Measurements from ENCODE around the gene IARS1. TPM values are rescaled to one million over a fixed set of nuclear protein-coding genes. Genes with fewer than 3 reads are reported as not detected.
A peak's percentile ranks its signal among the peaks of the same experiment; 100 is the strongest.

Gene IARS1
- total RNA-seq, 1 donor from 2014 or later = 260 TPM

DNA sequence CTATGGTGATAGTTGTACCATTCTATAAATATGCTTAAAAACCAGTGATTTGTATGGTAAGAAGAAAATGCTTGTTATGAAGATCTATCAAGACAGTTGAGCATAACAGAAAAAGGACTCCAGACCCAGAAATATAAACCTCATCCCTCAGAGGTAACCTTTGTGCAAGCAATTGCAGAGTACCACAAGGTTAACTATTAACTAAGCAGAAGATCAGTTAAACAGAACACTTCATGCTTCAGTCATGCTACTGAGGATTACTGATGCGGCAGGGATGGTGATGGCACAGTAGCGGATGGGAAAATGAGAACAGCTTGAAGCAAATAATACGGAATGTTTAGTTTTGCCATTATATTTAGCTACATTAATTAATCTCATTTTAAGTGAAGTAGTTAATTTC, 45.5 kb downstream of the IARS1 start:
- no peaks in the 10 kb centered on the region for H4K20me1 ChIP-seq (ENCODE audit: low read depth)
- H3K4me3 ChIP-seq = no peak overlapping the region
- H3K27me3 ChIP-seq = no peaks in the 10 kb centered on the region
- H3K36me3 ChIP-seq = peaks cover 13% of the 10 kb centered on the region
- peaks cover 4% of the 10 kb centered on the region for H3F3A ChIP-seq (ENCODE audit: low read depth)
- H3K4me1 ChIP-seq = no peaks in the 10 kb centered on the region
- H3K9me3 Mint-ChIP-seq = no peaks in the 10 kb centered on the region
- H3K27me3 Mint-ChIP-seq (ENCODE audit: insufficient read depth, low read depth) = no peaks in the 10 kb centered on the region
- TF ChIP-seq EZH2 (IDR thresholded peaks at IDR 0.05) (no peak), EZH2phosphoT487 (IDR thresholded peaks at IDR 0.05) (no peak)
- TF ChIP-seq, protein P1, sequence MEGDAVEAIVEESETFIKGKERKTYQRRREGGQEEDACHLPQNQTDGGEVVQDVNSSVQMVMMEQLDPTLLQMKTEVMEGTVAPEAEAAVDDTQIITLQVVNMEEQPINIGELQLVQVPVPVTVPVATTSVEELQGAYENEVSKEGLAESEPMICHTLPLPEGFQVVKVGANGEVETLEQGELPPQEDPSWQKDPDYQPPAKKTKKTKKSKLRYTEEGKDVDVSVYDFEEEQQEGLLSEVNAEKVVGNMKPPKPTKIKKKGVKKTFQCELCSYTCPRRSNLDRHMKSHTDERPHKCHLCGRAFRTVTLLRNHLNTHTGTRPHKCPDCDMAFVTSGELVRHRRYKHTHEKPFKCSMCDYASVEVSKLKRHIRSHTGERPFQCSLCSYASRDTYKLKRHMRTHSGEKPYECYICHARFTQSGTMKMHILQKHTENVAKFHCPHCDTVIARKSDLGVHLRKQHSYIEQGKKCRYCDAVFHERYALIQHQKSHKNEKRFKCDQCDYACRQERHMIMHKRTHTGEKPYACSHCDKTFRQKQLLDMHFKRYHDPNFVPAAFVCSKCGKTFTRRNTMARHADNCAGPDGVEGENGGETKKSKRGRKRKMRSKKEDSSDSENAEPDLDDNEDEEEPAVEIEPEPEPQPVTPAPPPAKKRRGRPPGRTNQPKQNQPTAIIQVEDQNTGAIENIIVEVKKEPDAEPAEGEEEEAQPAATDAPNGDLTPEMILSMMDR (IDR thresholded peaks at IDR 0.05) = no peak
- no peaks in the 10 kb centered on the region for H3K4me1 Mint-ChIP-seq
- no peak overlapping the region for H3K4me3 Mint-ChIP-seq
- H3K9me3 ChIP-seq (ENCODE audit: low read depth) = no peaks in the 10 kb centered on the region
- H2AFZ ChIP-seq (replicated peaks) = no peak overlapping the region
- H3K4me2 ChIP-seq = no peak overlapping the region
- no peaks in the 10 kb centered on the region for H3K79me2 ChIP-seq (ENCODE audit: low read depth)
- peaks cover 34% of the 10 kb centered on the region for H3K36me3 Mint-ChIP-seq
- H3K27ac ChIP-seq = no peak overlapping the region
- H3K27ac Mint-ChIP-seq = no peak overlapping the region
- H3K9ac ChIP-seq = no peak overlapping the region
- no peak for DNase-seq (ENCODE audit: low spot score)

DNA sequence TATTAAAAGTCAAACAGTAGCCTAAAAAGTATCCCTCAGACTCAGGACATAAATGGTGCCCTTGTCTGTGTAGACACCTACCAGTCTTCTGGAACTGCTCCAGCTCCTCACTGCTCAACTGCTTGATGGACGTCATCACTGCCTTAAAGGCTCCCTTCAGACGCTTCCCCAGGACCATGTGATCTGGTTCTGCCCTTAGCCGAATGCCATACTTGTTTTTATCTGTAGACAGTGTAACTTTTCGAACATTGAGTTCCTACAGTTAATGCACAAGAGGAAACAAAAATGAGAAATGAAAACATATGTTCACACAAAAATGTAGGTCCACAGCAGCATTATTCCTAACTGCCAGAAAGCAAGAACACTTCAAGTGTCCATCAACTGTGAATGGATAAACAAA, 46.2 kb downstream of the IARS1 start:
- no peak overlapping the region for H3K4me3 ChIP-seq
- peaks cover 13% of the 10 kb centered on the region for H3K36me3 ChIP-seq
- Mint-ChIP-seq H3K4me3 (no peak overlapping the region), H3K27ac (peak overlapping the region; percentile 51), H3K36me3 (peaks cover 34% of the 10 kb centered on the region), H3K27me3 (ENCODE audit: insufficient read depth, low read depth) (no peaks in the 10 kb centered on the region), H3K4me1 (no peaks in the 10 kb centered on the region), H3K9me3 (no peaks in the 10 kb centered on the region)
- no peak overlapping the region for H3K27ac ChIP-seq
- no peaks in the 10 kb centered on the region for H4K20me1 ChIP-seq (ENCODE audit: low read depth)
- no peaks in the 10 kb centered on the region for H3K4me1 ChIP-seq
- no peak overlapping the region for H3K9ac ChIP-seq
- DNase-seq (ENCODE audit: low spot score) = no peak
- H2AFZ ChIP-seq (replicated peaks) = no peak overlapping the region
- peaks cover 4% of the 10 kb centered on the region for H3F3A ChIP-seq (ENCODE audit: low read depth)
- no peaks in the 10 kb centered on the region for H3K27me3 ChIP-seq
- TF ChIP-seq, protein P1 (IDR thresholded peaks at IDR 0.05) = no peak
- no peak for TF ChIP-seq EZH2phosphoT487 (IDR thresholded peaks at IDR 0.05)
- no peak for TF ChIP-seq EZH2 (IDR thresholded peaks at IDR 0.05)
- no peaks in the 10 kb centered on the region for H3K79me2 ChIP-seq (ENCODE audit: low read depth)
- H3K9me3 ChIP-seq (ENCODE audit: low read depth) = no peaks in the 10 kb centered on the region
- no peak overlapping the region for H3K4me2 ChIP-seq

DNA sequence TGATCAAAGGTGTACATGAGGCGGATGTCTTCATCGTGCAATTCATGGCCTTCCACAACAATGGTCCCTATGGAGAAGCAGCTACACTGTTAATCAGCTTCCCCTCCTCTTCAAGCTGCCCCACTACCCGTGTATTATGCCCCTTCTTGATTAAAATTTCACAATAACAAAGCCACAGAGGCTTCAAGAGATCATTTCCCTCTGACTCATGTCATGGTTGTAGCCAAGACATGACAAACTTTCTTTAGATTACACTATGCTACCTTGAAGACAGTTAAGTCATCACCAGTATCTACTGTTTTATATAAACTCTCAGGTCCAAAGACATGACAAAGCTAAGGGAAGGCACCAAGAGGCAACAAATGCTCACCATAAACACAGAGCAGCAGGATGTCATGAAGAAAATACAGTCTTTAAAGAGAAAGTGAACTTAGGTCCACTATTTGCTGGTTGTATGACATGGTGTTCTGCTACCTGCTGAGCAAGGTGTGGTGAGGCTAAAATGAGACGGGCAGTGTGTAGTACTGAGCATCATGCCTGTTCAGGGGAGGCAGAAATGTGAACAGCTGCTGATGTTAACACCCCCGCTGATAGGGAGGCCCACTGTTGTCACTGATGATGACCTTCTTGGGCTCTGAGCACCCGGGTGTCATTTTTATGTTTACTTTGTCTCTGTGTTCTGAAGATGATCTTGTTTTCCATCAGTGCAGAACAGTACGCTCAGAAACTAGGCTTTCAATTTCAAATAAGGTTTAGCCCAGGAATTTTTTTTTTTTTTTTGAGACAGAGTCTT, 48.3 kb downstream of the IARS1 start:
- Histone ChIP-seq H3K9me3 (ENCODE audit: low read depth) (no peaks in the 10 kb centered on the region), H3K9ac (no peak overlapping the region), H3K4me2 (no peak overlapping the region), H3K36me3 (peaks cover 11% of the 10 kb centered on the region), H3K4me1 (no peaks in the 10 kb centered on the region), H3K79me2 (ENCODE audit: low read depth) (no peaks in the 10 kb centered on the region), H4K20me1 (ENCODE audit: low read depth) (no peaks in the 10 kb centered on the region), H3F3A (ENCODE audit: low read depth) (peaks cover 4% of the 10 kb centered on the region), H3K4me3 (no peak overlapping the region), H3K27me3 (no peaks in the 10 kb centered on the region), H2AFZ (replicated peaks) (no peak overlapping the region), H3K27ac (no peak overlapping the region)
- peaks cover 39% of the 10 kb centered on the region for H3K36me3 Mint-ChIP-seq
- H3K4me1 Mint-ChIP-seq = no peaks in the 10 kb centered on the region
- H3K9me3 Mint-ChIP-seq = no peaks in the 10 kb centered on the region
- no peak overlapping the region for H3K27ac Mint-ChIP-seq
- TF ChIP-seq, protein P1 (IDR thresholded peaks at IDR 0.05) = no peak
- TF ChIP-seq EZH2phosphoT487 (IDR thresholded peaks at IDR 0.05) (no peak), EZH2 (IDR thresholded peaks at IDR 0.05) (no peak)
- DNase-seq (ENCODE audit: low spot score) = no peak
- no peaks in the 10 kb centered on the region for H3K27me3 Mint-ChIP-seq (ENCODE audit: insufficient read depth, low read depth)
- H3K4me3 Mint-ChIP-seq = no peak overlapping the region

Small RNA genes lying within 50 kb of the gene (microRNA-seq; reads per million reads assigned to microRNA genes)
- 0.91 reads per million for gene MIR3651

Small RNA genes lying within 50 kb of the gene (small RNA-seq; reads per million reads assigned to genes)
- gene MIR3651 = not detected
- 0.09 reads per million for gene SNORA84

Other genes starting within 250 kb of the IARS1 start
- 86.3 and 119 TPM in 2 replicates for gene SPTLC1, start 178.3 kb downstream of the IARS1 start, total RNA-seq (ENCODE audit: low replicate concordance)
- gene NOL8, start 31.7 kb upstream of the IARS1 start, total RNA-seq (ENCODE audit: low replicate concordance) = 15.2 and 21.0 TPM in 2 replicates
- 5.5 and 10.7 TPM in 2 replicates for gene CENPP, start 32.3 kb upstream of the IARS1 start, total RNA-seq (ENCODE audit: low replicate concordance)
- not detected in 2 replicates for gene OGN, start 110.9 kb upstream of the IARS1 start, total RNA-seq (ENCODE audit: low replicate concordance)
- gene OMD, start 130.8 kb upstream of the IARS1 start, total RNA-seq (ENCODE audit: low replicate concordance) = not detected in 2 replicates
- gene ASPN, start 188.8 kb upstream of the IARS1 start, total RNA-seq (ENCODE audit: low replicate concordance) = not detected in 2 replicates
- gene ECM2, start 242.3 kb upstream of the IARS1 start, total RNA-seq (ENCODE audit: low replicate concordance) = not detected in 2 replicates